LNCaP clone FGC (cell line): Measurements from ENCODE around the gene CUTC.

Experiments
- DNase-seq: peaks from one replicate; pipeline ENCODE4 v3.0.0-alpha.2; 2011; ENCODE audit warnings: low read depth
- H3K4me3 ChIP-seq: 2 replicates; pipeline ENCODE4 v1.5.1; 2011; ENCODE audit warnings: mild to moderate bottlenecking, low read depth, low read length, control low read depth
- CTCF ChIP-seq: IDR thresholded peaks from 2 replicates; pipeline ENCODE4 v1.5.1; 2012; ENCODE audit warnings: mild to moderate bottlenecking; ENCODE audit not compliant: control insufficient read depth, insufficient read depth; ENCODE audit errors: extremely low read depth

The CUTC gene

GRCh38 chr10:99781734-99782429 is 49.8 kb downstream of the CUTC start:
- no peak overlapping the region for H3K4me3 ChIP-seq
- no peak for TF ChIP-seq CTCF
- DNase-seq, result no peak

GRCh38 chr10:99782447-99783286 is 50.6 kb downstream of the CUTC start, which contains the start of gene ABCC2:
ABCC2 (plus strand) TSS chr10:99782640; CDS start chr10:99782845, 205 bp downstream.
- no peak within 1 kb of the TSS for H3K4me3 ChIP-seq
- TF ChIP-seq CTCF, result no peak
- DNase-seq, result no peak

GRCh38 chr10:99784016-99784726 is 52.1 kb downstream of the CUTC start:
- TF ChIP-seq CTCF, result no peak
- no peak for DNase-seq
- H3K4me3 ChIP-seq, result no peak overlapping the region

- no peak for TF ChIP-seq CTCF
- H3K4me3 ChIP-seq, result no peak overlapping the region
- no peak for DNase-seq
Observed at GRCh38 chr10:99784727-99785441, 52.9 kb downstream of the CUTC start.

- H3K4me3 ChIP-seq, result no peak overlapping the region
- no peak for TF ChIP-seq CTCF
- no peak for DNase-seq
Observed at GRCh38 chr10:99785646-99786045, 53.6 kb downstream of the CUTC start.

GRCh38 chr10:99787311-99787710 is 55.3 kb downstream of the CUTC start:
- TF ChIP-seq CTCF, result no peak
- no peak overlapping the region for H3K4me3 ChIP-seq
- no peak for DNase-seq
